K562 (cell line): ENCODE data around the gene INO80E. TPM values are rescaled to one million over a fixed set of nuclear protein-coding genes. Genes with fewer than 3 reads are reported as not detected.
A peak's percentile ranks its signal among the peaks of the same experiment; 100 is the strongest.

Experiments
- EWSR1 ChIP-seq: fragments of 450-650 bp; IDR thresholded peaks from 2 replicates; pipeline ENCODE4 v1.6.1; 2018; ENCODE audit warnings: borderline replicate concordance, mild to moderate bottlenecking, low read depth, moderate library complexity; ENCODE audit not compliant: partially characterized antibody
- NBN ChIP-seq: fragments of 450-650 bp; IDR thresholded peaks from 2 replicates; pipeline ENCODE4 v1.6.1; 2016; ENCODE audit warnings: low read depth, mild to moderate bottlenecking
- PHTF2 ChIP-seq: fragments of 250-450 bp; sonication (Bioruptor Pico); IDR thresholded peaks from 2 replicates; pipeline ENCODE4 v1.5.0; 2021; ENCODE audit warnings: mild to moderate bottlenecking
- POLR2AphosphoS5 ChIP-seq: IDR thresholded peaks from 2 replicates; pipeline ENCODE4 v1.6.1; 2011; ENCODE audit warnings: mild to moderate bottlenecking, low read depth, low read length, moderate library complexity; ENCODE audit not compliant: control insufficient read depth, insufficient read depth
- TAF9B ChIP-seq: fragments of 450-650 bp; IDR thresholded peaks from 2 replicates; pipeline ENCODE4 v1.6.1; 2018; ENCODE audit warnings: mild to moderate bottlenecking; ENCODE audit not compliant: partially characterized antibody
- ZFP30 ChIP-seq: fragments of 250-450 bp; sonication (Bioruptor Pico); IDR thresholded peaks from 2 replicates; pipeline ENCODE4 v1.8.0; 2022; ENCODE audit warnings: moderate library complexity, mild to moderate bottlenecking, inconsistent platforms, borderline replicate concordance
- ZNF263 ChIP-seq: sonication (generic); formaldehyde crosslinking; IDR thresholded peaks from 2 replicates; pipeline ENCODE4 v1.8.0; 2022; ENCODE audit warnings: mild to moderate bottlenecking, missing genetic modification reagents, borderline replicate concordance
- ZNF282 ChIP-seq: sonication (generic); formaldehyde crosslinking; IDR thresholded peaks from 2 replicates; pipeline ENCODE4 v1.8.1; 2023; ENCODE audit warnings: missing genetic modification reagents
- ZNF347 ChIP-seq: fragments of 450-650 bp; formaldehyde crosslinking; IDR thresholded peaks from 2 replicates; pipeline ENCODE4 v1.4.0; 2020; ENCODE audit warnings: low read depth, mild to moderate bottlenecking, moderate library complexity
- polyA plus RNA-seq, 8 experiments: library from polyadenylated mRNA; depleted of rRNA in 4 of 8; stranded (reverse) in 5 of 8; unstranded in 3 of 8; fragments of >200 nt; fragmentation: Nextera tagmentation in 2 of 8; fragmentation: Illumina TruSeq in 1 of 8; extraction: Ambion mirVana in 2 of 8; extraction: Trizol in 1 of 8; gene quantifications; 2 replicates each; pipeline versions ENCODE4 v1.2.1 to v1.2.3, GENCODE V29; 2011 to 2014; ENCODE audit warnings: inconsistent platforms in 1 of 8, missing spikeins in 1 of 8
- total RNA-seq, 7 experiments: library from RNA; depleted of rRNA in 6 of 7; stranded (reverse); fragments of >200 nt in 6 of 7; fragmentation: Illumina TruSeq in 2 of 7; extraction: Trizol in 2 of 7; gene quantifications; 2 replicates each; pipeline versions ENCODE4 v1.2.1 to v1.2.3, GENCODE V29; 2011 to 2021; ENCODE audit warnings: low replicate concordance in 1 of 7
- TF ChIP-seq, protein P1 (sequence below): fragments of 450-650 bp; IDR thresholded peaks from 2 replicates; pipeline ENCODE4 v1.6.1; 2016; ENCODE audit warnings: low read depth
- TF ChIP-seq, protein P2 (sequence below), 2 experiments: fragments of 250-450 bp in 1 of 2; fragments of 450-650 bp in 1 of 2; sonication (Bioruptor Pico) in 1 of 2; IDR thresholded peaks; 2 replicates each; pipeline versions ENCODE4 v1.6.1 to v1.8.0; 2016 to 2021; ENCODE audit warnings: mild to moderate bottlenecking in 2 of 2, moderate library complexity in 2 of 2, missing compliant biosample characterization in 1 of 2, missing genetic modification characterization in 1 of 2
- TF ChIP-seq, protein P3 (sequence below), 2 experiments: IDR thresholded peaks; 2 replicates each; pipeline ENCODE4 v1.6.1; 2012; ENCODE audit warnings: improper control_type of control experiment in 2 of 2, low read depth in 2 of 2, low read length in 2 of 2, borderline replicate concordance in 1 of 2

The INO80E gene
- total and polyA plus RNA-seq, 9 of the 15 experiments (the other 6 are each of a cell fraction or from before 2014, with no cell fraction given): 0.31 to 102 (median 49.3) TPM

DNA sequence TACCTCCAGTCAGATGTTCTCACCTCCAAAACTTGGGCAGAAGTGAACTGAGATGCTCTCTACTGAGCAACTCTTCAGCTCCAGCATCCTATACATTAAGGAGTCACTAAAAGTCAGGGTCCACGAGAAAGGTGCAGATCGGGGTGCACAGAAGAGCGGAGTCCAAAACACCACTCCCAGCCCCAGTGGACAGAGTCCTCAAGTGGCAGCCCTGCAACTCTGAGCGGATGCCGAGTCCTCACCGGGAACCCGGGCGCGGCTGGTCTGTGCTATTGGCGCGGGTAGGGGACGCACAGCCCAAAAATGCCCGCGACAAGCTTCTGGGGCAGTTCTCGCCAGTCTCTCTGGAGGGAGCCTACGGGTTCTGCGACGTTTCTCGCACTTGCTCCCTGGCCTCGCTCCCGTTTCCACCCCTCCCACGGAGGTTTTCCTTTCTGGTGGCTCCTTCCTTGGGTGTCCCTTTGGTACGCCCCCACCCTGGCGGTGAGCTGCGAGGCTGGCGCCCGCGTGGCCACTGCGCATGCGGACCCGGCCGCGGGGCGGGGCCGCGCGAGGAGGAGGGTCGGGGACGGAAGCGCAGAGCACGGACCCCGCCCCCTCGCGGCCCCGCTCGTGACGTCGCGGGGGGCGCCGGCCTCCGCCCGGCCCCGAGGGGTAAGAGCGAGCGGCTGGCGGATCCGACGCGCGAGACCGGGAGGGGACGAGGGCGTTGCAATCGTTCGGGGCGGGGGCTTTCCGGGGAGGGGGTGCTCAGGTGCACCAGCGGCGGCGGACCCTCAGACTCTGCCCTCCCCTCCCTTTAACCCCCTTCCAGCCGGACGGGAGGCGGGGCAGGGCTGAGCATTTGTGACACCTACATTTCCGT, 34.3 kb upstream of the INO80E start, which contains the start of gene TMEM219 (continued):
- TF ChIP-seq PHTF2 (no peak), NBN (0 out of 2 replicates have a peak, but pooled peaks have one; percentile 31), ZNF263 (peak; percentile 52; the same call in 1 of the 2 replicates), ZNF347 (CRISPR knock-in tag) (no peak), POLR2AphosphoS5 (peak; percentile 72), EWSR1 (no peak), ZNF282 (CRISPR knock-in tag) (no peak), TAF9B (peak; percentile 30), ZFP30 (CRISPR knock-in tag) (no peak)
- TF ChIP-seq, protein P1, sequence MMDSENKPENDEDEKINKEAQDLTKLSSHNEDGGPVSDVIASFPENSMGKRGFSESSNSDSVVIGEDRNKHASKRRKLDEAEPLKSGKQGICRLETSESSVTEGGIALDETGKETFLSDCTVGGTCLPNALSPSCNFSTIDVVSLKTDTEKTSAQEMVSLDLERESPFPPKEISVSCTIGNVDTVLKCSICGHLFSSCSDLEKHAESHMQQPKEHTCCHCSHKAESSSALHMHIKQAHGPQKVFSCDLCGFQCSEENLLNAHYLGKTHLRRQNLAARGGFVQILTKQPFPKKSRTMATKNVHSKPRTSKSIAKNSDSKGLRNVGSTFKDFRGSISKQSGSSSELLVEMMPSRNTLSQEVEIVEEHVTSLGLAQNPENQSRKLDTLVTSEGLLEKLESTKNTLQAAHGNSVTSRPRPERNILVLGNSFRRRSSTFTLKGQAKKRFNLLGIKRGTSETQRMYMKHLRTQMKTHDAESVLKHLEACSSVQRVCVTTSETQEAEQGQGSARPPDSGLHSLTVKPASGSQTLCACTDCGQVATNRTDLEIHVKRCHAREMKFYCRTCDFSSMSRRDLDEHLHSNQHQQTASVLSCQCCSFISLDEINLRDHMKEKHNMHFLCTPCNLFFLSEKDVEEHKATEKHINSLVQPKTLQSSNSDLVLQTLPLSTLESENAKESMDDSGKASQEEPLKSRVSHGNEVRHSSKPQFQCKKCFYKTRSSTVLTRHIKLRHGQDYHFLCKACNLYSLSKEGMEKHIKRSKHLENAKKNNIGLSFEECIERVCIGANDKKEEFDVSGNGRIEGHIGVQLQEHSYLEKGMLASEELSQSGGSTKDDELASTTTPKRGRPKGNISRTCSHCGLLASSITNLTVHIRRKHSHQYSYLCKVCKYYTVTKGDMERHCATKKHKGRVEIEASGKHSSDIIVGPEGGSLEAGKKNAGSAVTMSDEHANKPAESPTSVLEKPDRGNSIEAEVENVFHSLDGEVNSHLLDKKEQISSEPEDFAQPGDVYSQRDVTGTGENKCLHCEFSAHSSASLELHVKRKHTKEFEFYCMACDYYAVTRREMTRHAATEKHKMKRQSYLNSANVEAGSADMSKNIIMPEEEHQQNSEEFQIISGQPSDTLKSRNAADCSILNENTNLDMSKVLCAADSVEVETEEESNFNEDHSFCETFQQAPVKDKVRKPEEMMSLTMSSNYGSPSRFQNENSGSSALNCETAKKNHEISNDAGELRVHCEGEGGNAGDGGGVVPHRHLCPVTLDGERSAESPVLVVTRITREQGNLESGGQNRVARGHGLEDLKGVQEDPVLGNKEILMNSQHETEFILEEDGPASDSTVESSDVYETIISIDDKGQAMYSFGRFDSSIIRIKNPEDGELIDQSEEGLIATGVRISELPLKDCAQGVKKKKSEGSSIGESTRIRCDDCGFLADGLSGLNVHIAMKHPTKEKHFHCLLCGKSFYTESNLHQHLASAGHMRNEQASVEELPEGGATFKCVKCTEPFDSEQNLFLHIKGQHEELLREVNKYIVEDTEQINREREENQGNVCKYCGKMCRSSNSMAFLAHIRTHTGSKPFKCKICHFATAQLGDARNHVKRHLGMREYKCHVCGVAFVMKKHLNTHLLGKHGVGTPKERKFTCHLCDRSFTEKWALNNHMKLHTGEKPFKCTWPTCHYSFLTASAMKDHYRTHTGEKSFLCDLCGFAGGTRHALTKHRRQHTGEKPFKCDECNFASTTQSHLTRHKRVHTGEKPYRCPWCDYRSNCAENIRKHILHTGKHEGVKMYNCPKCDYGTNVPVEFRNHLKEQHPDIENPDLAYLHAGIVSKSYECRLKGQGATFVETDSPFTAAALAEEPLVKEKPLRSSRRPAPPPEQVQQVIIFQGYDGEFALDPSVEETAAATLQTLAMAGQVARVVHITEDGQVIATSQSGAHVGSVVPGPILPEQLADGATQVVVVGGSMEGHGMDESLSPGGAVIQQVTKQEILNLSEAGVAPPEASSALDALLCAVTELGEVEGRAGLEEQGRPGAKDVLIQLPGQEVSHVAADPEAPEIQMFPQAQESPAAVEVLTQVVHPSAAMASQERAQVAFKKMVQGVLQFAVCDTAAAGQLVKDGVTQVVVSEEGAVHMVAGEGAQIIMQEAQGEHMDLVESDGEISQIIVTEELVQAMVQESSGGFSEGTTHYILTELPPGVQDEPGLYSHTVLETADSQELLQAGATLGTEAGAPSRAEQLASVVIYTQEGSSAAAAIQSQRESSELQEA: peak; percentile 32; the same call in 1 of the 2 replicates
- TF ChIP-seq, protein P2, sequence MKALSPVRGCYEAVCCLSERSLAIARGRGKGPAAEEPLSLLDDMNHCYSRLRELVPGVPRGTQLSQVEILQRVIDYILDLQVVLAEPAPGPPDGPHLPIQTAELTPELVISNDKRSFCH (CRISPR knock-in tag; IDR thresholded peaks at IDR 0.05): no peak
- TF ChIP-seq, protein P2 (tag; IDR thresholded peaks at IDR 0.05): no peak
- TF ChIP-seq, protein P3, sequence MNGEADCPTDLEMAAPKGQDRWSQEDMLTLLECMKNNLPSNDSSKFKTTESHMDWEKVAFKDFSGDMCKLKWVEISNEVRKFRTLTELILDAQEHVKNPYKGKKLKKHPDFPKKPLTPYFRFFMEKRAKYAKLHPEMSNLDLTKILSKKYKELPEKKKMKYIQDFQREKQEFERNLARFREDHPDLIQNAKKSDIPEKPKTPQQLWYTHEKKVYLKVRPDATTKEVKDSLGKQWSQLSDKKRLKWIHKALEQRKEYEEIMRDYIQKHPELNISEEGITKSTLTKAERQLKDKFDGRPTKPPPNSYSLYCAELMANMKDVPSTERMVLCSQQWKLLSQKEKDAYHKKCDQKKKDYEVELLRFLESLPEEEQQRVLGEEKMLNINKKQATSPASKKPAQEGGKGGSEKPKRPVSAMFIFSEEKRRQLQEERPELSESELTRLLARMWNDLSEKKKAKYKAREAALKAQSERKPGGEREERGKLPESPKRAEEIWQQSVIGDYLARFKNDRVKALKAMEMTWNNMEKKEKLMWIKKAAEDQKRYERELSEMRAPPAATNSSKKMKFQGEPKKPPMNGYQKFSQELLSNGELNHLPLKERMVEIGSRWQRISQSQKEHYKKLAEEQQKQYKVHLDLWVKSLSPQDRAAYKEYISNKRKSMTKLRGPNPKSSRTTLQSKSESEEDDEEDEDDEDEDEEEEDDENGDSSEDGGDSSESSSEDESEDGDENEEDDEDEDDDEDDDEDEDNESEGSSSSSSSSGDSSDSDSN (IDR thresholded peaks at IDR 0.05; ENCODE audit: borderline replicate concordance in 1 of 2, low read depth in 2 of 2, low read length in 2 of 2): no peak
